GM21825 (cell line): ENCODE measurements around the gene EIF3I.

Experiments
- ATAC-seq: cut with Tn5 transposase; IDR thresholded peaks from one replicate; pipeline ENCODE4 v1.9.1; 2021; ENCODE audit warnings: mild to moderate bottlenecking, moderate library complexity; ENCODE audit not compliant: unreplicated experiment

The EIF3I gene

DNA sequence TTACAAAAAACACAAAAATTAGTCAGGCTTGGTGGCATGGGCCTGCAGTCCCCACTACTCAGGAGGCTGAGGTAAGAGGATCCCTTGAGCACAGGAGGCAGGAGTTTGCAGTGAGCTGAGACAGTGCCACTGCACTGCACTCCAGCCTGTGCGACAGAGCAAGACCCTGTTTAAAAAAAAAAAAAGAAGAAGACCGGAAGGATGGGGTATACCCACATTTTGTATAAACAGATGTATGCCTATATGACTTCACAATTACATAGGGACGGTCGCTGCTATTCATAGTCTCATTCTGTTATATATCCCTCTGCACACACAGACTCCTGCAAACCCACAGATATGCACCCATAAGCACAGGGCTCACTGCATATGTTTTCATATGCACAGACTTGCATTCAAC lies 41.5 kb downstream of the EIF3I start:
- no peak for ATAC-seq

- ATAC-seq, result no peak
These were observed 43.6 kb downstream of the EIF3I start for GRCh38 chr1:32265846-32266245.

DNA sequence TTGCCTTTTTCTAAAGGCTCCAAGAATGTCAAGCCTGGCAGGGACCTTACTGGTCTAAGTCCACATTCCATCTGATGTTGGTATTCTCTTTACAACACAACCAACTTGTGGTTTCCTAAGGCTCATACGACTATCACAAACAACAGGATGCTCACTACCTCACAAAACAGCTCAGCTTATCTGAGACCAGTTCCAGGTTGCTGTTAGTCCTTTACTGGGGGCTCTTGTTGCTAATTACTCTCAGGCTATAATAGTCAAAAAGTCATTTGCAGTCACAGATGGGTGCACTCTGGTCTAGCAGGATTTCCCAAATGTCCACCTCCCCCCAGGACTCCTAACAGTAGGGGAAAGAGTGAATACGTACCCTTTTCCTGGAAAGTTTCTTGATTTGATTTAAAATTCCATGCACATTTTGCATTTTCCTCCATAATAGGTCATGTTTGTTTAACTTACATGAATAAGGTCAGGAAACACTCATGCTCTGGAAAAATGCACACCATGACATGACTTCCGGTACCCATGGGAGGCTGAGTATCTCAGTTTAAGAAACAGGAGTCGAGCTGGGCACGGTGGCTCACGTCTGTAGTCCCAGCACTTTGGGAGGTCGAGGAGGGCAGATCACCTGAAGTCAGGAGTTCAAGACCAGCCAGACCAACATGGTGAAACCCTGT lies 44.8 kb downstream of the EIF3I start:
- ATAC-seq, result no peak

DNA sequence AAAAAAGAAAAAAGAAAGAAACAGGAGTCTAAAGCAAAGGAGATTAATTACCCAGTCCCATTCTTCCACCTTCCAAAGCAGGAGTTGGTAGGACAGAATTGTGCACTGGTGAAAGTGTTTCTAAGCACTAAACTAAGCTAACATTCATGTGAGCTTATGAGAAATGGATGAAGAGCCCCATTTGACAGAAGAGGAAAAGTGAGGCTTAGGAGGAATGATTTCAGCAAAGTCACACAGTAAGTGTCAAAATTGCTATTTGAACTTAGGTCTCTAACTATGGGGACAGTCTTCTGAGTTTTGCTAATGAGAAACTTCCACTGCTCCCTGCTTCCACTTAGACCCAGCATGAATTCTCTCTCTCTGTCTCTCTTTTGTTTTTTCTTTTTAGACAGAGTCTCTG lies 47.5 kb downstream of the EIF3I start:
- ATAC-seq, result no peak

DNA sequence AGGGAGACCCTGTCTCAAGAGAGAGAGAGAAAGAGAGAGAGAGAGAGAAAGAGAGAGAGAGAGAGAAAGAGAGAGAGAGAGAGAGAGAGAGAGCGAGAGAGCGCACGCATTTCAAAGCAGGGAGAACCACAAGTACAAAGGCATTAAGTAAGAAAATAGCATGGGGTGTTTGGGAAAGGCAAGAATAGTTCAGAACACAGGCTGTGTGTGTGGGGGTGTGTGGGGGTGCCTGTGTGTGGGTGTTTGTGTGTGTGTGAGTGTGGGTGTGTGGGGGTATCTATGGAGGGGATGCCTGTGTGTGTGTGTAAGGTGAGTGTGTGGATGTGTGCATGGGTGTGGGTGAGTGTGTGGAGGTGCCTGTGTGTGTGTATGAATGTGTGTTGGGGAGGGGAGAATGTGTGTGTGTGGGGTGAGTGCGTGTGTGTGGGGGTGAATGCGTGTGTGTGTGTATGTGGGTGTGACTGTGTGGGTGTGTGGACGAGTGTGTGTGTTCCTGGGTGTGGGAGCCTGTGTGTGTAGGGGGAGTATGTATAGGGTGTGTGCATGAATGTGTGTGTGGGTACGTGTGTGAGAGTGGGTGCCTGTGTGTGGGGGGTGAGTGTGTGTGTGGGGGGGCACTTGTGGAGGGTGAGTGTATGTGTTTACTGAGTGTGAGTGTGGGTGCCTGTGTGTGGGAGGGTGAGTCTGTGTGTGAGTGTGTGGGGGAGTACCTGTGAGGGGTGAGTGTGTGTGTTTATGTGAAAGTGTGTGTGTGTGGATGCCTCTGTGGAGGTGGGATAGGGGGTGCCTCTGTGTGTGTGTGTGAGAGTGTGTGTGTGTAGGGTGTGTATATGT lies 50.6 kb downstream of the EIF3I start:
- ATAC-seq, result no peak

DNA sequence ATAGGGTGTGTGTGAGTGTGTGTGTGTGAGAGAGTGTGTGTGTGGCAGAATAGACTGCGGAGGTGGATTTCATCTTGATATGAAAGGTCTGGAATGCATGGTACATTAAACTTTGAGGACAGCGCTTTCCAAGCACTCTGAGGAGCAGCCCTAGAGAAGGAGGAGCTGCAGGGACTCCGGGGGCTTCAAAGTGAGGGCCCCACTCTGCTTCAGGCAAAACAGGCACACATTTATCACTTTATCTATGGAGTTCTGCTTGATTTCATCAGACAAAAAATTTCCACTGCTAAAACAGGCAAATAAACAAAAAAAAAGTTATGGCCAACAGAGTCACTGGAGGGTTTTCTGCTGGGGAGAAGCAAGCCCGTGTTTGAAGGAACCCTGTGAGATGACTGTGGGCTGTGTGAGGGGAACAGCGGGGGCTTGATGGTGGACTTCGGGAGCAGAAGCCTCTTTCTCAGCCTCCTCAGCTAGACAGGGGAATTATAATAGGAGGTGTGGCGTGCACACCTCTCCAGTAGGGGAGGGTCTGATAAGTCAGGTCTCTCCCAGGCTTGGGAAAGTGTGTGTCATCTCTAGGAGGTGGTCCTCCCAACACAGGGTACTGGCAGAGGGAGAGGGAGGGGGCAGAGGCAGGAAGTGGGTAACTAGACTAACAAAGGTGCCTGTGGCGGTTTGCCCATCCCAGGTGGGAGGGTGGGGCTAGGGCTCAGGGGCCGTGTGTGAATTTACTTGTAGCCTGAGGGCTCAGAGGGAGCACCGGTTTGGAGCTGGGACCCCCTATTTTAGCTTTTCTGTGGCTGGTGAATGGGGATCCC lies 51.4 kb downstream of the EIF3I start:
- ATAC-seq, result no peak

DNA sequence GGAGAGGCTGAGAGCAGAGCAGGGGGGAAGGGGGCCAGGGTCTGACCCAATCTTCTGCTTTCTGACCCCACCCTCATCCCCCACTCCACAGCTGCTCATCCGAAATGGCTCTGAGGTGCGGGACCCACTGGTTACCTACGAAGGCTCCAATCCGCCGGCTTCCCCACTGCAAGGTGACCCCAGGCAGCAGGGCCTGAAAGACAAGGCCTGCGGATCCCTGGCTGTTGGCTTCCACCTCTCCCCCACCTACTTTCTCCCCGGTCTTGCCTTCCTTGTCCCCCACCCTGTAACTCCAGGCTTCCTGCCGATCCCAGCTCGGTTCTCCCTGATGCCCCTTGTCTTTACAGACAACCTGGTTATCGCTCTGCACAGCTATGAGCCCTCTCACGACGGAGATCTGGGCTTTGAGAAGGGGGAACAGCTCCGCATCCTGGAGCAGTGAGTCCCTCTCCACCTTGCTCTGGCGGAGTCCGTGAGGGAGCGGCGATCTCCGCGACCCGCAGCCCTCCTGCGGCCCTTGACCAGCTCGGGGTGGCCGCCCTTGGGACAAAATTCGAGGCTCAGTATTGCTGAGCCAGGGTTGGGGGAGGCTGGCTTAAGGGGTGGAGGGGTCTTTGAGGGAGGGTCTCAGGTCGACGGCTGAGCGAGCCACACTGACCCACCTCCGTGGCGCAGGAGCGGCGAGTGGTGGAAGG lies 52.6 kb downstream of the EIF3I start:
- ATAC-seq, result no peak

DNA sequence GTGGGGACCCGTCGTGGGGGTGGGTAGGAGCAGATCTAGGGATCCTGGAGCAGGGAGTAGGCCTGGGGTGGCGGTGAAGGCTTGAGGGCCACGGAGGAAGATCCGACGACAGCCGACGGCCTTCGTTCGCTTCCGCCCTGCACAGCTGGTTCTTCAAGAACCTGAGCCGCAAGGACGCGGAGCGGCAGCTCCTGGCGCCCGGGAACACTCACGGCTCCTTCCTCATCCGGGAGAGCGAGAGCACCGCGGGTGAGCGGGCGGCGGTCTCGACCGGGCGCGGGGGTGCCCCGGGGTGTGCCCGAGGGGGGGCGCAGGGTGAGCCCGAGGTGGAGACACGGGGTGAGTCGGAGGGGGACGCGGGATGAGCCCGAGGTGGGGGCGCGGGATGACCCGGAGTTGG lies 53.2 kb downstream of the EIF3I start:
- ATAC-seq, result no peak

DNA sequence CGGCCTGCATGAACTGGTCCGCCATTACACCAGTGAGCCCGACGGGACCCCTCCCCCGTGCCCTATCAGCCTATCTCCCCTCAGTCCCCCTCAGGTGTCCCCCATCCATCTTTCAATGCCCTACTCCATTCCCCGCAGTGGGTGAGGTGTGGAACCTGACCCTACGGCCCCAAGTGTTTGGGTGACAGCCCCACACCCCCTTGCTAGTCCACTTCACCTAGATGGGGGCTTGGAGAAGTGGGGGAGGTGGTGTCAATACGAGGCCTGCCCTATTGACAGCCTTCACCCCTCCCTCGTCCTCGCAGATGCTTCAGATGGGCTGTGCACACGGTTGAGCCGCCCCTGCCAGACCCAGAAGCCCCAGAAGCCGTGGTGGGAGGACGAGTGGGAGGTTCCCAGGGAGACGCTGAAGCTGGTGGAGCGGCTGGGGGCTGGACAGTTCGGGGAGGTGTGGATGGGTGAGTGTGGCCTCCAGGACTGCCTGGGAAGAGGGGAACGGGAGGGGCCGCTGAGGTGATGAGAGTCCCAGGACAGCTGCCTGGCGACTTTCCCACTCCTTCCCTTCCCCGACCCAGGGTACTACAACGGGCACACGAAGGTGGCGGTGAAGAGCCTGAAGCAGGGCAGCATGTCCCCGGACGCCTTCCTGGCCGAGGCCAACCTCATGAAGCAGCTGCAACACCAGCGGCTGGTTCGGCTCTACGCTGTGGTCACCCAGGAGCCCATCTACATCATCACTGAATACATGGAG lies 54.0 kb downstream of the EIF3I start:
- ATAC-seq, result no peak
